Renal cortex interstitium (tissue), 15 donors: ENCODE data around the gene TPRKB. TPM values are rescaled to one million over a fixed set of nuclear protein-coding genes. Genes with fewer than 3 reads are reported as not detected.
A peak's percentile ranks its signal among the peaks of the same experiment; 100 is the strongest.
"Not testable (repeated sequence)": the region's sequence is repeated elsewhere in the genome, so short reads cannot be mapped to it uniquely, and the experiment has no call there.

ENCODE experiments used
- DNase-seq, 11 donors: peaks; one replicate each; pipeline ENCODE4 v3.0.0-alpha.2; 2013; ENCODE audit warnings: low read depth in 9 of 11, low spot score in 4 of 11; ENCODE audit errors: extremely low read depth in 1 of 11
- long read RNA-seq, 16 experiments: transcript quantifications; one replicate each; lab custom pipeline, GENCODE V29; 2026
- polyA plus RNA-seq, 3 donors: library from polyadenylated mRNA; unstranded; fragments of 120-200 nt; gene quantifications; one replicate each; pipeline ENCODE4 v1.2.1, GENCODE V29; 2013; ENCODE audit not compliant: insufficient read length in 3 of 3

TPRKB gene
- 10 to 100 TPM; 64.6 to 84.2 (median 75.5) TPM for polyA plus RNA-seq
- long read RNA-seq, donor 1, transcript TPRKB-208 (2 exons, 730 nt), result minor isoform, 6 of 46 reads
- long read RNA-seq, donor 1, transcript TPRKB-201 (5 exons, 748 nt), result major isoform, 13 of 46 reads
- long read RNA-seq, donor 1, partial matches to known transcripts, result 18 of 46 reads
- long read RNA-seq, donor 1, other reads (novel, unspliced or antisense), result 5 of 46 reads
- long read RNA-seq, donor 2, transcript TPRKB-201 (5 exons, 748 nt), result major isoform, 13 of 48 reads
- long read RNA-seq, donor 2, transcript TPRKB-208 (2 exons, 730 nt), result minor isoform, 5 of 48 reads
- long read RNA-seq, donor 2, partial matches to known transcripts, result 18 of 48 reads
- long read RNA-seq, donor 2, other reads (novel, unspliced or antisense), result 5 of 48 reads
- long read RNA-seq, donor 3, transcript TPRKB-201 (5 exons, 748 nt), result major isoform, 27 of 87 reads
- long read RNA-seq, donor 3, partial matches to known transcripts, result 43 of 87 reads
- long read RNA-seq, donor 3, other reads (novel, unspliced or antisense), result 12 of 87 reads
- long read RNA-seq, donor 4, transcript TPRKB-201 (5 exons, 748 nt), result major isoform, 9 of 36 reads
- long read RNA-seq, donor 4, partial matches to known transcripts, result 14 of 36 reads
- long read RNA-seq, donor 4, other reads (novel, unspliced or antisense), result 5 of 36 reads
- long read RNA-seq, donor 5, result 0 reads
- long read RNA-seq, donor 6, transcript TPRKB-208 (2 exons, 730 nt), result minor isoform, 10 of 49 reads
- long read RNA-seq, donor 6, transcript TPRKB-201 (5 exons, 748 nt), result major isoform, 18 of 49 reads
- long read RNA-seq, donor 6, partial matches to known transcripts, result 12 of 49 reads
- long read RNA-seq, donor 6, other reads (novel, unspliced or antisense), result 6 of 49 reads
- long read RNA-seq, donor 7, transcript TPRKB-201 (5 exons, 748 nt), result major isoform, 29 of 80 reads
- long read RNA-seq, donor 7, transcript TPRKB-202 (6 exons, 819 nt), result minor isoform, 5 of 80 reads
- long read RNA-seq, donor 7, partial matches to known transcripts, result 29 of 80 reads
- long read RNA-seq, donor 7, other reads (novel, unspliced or antisense), result 9 of 80 reads
- long read RNA-seq, donor 8, transcript TPRKB-201 (5 exons, 748 nt), result major isoform, 25 of 77 reads
- long read RNA-seq, donor 8, transcript TPRKB-202 (6 exons, 819 nt), result minor isoform, 7 of 77 reads
- long read RNA-seq, donor 8, transcript TPRKB-208 (2 exons, 730 nt), result minor isoform, 6 of 77 reads
- long read RNA-seq, donor 8, transcript TPRKB-210 (4 exons, 798 nt), result minor isoform, 5 of 77 reads
- long read RNA-seq, donor 8, partial matches to known transcripts, result 24 of 77 reads
- long read RNA-seq, donor 8, other reads (novel, unspliced or antisense), result 8 of 77 reads
- long read RNA-seq, donor 9, transcript TPRKB-201 (5 exons, 748 nt), result major isoform, 17 of 40 reads
- long read RNA-seq, donor 9, partial matches to known transcripts, result 16 of 40 reads
- long read RNA-seq, donor 9, other reads (novel, unspliced or antisense), result 0 of 40 reads
- long read RNA-seq, donor 10, transcript TPRKB-201 (5 exons, 748 nt), result major isoform, 25 of 59 reads
- long read RNA-seq, donor 10, partial matches to known transcripts, result 19 of 59 reads
- long read RNA-seq, donor 10, other reads (novel, unspliced or antisense), result 9 of 59 reads
- long read RNA-seq, donor 11, transcript TPRKB-201 (5 exons, 748 nt), result major isoform, 10 of 25 reads
- long read RNA-seq, donor 11, partial matches to known transcripts, result 15 of 25 reads
- long read RNA-seq, donor 11, other reads (novel, unspliced or antisense), result 0 of 25 reads
- long read RNA-seq, donor 12, partial matches to known transcripts, result 8 of 13 reads
- long read RNA-seq, donor 12, other reads (novel, unspliced or antisense), result 0 of 13 reads
- long read RNA-seq, donor 13, transcript TPRKB-201 (5 exons, 748 nt), result major isoform, 35 of 130 reads
- long read RNA-seq, donor 13, transcript TPRKB-202 (6 exons, 819 nt), result minor isoform, 5 of 130 reads
- long read RNA-seq, donor 13, transcript TPRKB-208 (2 exons, 730 nt), result minor isoform, 10 of 130 reads
- long read RNA-seq, donor 13, partial matches to known transcripts, result 52 of 130 reads
- long read RNA-seq, donor 13, other reads (novel, unspliced or antisense), result 19 of 130 reads
- long read RNA-seq, donor 14, transcript TPRKB-201 (5 exons, 748 nt), result major isoform, 19 of 65 reads
- long read RNA-seq, donor 14, partial matches to known transcripts, result 29 of 65 reads
- long read RNA-seq, donor 14, other reads (novel, unspliced or antisense), result 8 of 65 reads
- long read RNA-seq, donor 15, transcript TPRKB-201 (5 exons, 748 nt), result major isoform, 6 of 10 reads
- long read RNA-seq, donor 15, partial matches to known transcripts, result 0 of 10 reads
- long read RNA-seq, donor 15, other reads (novel, unspliced or antisense), result 0 of 10 reads
- long read RNA-seq, donor 16, transcript TPRKB-201 (5 exons, 748 nt), result major isoform, 34 of 84 reads
- long read RNA-seq, donor 16, transcript TPRKB-208 (2 exons, 730 nt), result minor isoform, 8 of 84 reads
- long read RNA-seq, donor 16, partial matches to known transcripts, result 25 of 84 reads
- long read RNA-seq, donor 16, other reads (novel, unspliced or antisense), result 8 of 84 reads

DNA sequence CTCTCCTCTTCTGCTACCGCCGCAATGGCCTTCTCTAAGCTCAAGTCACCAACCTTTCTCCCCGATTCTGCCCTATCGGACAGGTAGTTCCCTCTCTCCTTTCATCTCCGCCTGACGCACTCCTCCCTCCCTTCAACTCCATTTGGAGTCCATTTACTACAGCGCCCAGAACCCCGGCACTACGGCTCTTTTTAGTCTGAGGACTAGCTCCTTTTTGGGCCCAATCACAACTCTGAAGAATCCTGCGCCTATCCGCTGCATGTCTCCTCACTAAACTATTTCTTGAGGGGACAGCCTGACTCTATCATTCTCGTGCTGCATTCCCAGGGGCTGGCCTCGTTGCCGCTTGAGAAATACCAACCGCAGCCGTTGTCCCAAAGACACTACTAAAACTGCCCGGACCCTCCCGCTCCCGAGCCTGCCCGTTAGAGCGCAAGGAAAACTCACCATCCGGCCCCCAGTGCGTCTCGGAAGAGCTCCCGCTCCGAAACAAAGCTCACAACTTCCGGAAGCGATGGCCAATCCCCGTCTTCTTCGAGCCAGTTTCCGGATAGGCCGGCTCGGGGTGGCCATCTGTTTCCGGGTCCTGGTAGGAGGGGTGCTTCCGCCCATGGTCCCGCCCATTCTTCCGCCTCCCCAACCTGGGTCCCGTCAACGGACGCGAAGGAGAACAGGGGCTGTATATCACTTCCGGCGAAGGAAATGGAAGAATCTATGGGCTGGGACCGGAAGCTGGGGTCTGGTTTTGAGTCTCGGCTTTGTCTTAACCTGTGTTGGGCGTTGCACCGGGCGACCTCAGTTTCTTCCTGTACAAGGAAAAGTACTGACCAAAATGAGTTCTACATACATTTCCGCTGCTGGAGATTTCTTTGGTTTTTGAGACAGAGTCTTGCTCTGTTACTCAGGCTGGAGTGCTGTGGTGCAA lies at the start of gene TPRKB:
Gene TPRKB, minus strand, starts transcription at position 491 of the 925 bp plus-strand sequence. CDS start 2,776 bp downstream, outside the sequence.
- DNase-seq, result peak; percentile 93 to 96 (median 95)

DNA sequence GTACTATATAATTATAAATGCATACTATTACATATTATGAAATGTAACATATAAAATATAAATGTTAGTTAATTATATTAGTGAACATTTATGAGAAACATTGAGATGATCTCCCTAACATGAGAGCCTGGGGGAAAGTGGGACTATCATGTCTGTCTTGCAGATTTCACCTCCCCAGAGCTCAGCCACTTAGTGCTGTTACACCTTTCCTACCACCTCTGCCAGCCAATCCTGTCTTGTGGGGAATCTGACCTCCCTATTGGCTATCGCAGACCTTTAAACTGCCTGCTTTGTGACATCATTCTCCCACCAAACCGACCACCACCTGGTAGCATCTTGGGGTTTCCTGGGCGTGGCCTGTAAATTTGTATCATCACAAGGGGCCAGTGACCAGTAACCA lies 46.7 kb upstream of the TPRKB start, which contains the start of gene C2orf78:
Gene C2orf78, plus strand, starts transcription at position 301 of the 400 bp plus-strand sequence. CDS start 127 bp downstream, outside the sequence.
- DNase-seq, result not testable (repeated sequence)

DNA sequence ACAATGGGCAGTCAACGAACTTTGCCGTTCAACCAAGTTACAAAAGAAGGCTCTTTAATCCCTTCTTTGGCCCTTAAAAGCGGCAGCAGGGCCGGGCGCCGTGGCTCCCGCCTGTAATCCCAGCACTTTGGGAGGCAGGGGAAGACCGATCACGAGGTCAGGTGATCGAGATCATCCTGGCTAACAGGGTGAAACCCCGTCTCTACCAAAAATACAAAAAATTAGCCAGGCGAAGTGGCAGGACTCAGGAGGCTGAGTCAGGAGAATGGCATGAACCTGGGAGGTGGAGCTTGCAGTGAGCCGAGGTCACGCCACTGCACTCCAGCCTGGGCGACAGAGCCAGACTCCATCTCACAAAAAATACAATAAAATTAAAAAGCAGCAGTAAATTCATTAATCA lies 46.3 kb upstream of the TPRKB start:
- not testable (repeated sequence) for DNase-seq

DNA sequence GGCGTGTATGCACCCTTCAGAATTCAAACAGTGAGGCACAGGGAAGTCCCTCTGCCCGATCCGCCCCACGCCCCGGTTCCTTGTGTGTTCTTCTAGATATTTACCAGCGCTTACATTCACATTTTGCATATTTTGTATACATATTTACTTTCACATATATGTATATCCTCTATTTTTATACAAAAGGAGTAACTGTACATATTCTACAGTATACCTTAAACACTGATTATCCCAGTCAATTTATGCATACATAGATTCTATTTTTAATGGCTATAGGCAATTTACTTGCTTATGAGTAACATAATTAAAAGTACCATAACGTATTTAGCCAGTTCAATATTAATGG lies 43.1 kb upstream of the TPRKB start:
- DNase-seq, result no peak

DNA sequence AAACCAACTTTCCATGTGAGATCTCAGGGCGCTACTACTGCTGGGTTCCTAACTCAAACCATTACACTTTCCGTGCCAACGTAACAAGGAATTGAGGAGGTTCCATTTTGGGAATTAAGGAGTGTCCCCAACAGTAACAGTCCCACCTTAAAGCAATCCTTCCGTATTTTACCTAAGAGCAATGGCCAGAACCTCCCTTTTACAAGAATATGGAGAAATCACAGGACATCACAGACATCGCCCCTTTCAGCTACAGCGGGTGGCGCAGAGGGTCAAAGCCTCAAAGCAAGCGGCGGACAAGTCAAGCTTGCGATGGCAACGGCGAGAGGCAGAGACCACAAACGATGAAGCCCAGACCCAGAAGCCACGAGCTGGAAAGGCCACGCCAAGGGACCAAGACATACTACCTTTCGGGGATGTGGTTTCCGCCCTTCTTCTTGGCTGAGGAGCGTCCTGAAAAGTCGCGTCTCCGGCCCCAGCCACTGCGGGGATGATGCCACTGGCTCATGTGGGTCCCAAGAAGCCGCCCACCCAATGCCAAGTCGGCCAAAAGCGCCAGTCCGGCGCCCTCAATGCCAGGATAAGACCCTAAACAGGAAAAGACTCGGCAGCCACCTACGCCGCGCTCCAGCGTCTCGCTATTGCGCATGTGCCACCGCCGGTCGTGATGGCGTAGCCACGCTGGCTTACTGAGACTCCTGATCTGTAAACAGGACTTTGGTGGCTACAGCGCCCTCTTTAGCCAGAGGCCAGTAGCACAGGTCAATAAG lies 42.5 kb upstream of the TPRKB start, which contains the start of gene DUSP11:
Gene DUSP11, minus strand, starts transcription at position 637 of the 770 bp plus-strand sequence. Its CDS starts 129 bp downstream, at position 508.
- peak; percentile 85 to 96 (median 90) for DNase-seq

DNA sequence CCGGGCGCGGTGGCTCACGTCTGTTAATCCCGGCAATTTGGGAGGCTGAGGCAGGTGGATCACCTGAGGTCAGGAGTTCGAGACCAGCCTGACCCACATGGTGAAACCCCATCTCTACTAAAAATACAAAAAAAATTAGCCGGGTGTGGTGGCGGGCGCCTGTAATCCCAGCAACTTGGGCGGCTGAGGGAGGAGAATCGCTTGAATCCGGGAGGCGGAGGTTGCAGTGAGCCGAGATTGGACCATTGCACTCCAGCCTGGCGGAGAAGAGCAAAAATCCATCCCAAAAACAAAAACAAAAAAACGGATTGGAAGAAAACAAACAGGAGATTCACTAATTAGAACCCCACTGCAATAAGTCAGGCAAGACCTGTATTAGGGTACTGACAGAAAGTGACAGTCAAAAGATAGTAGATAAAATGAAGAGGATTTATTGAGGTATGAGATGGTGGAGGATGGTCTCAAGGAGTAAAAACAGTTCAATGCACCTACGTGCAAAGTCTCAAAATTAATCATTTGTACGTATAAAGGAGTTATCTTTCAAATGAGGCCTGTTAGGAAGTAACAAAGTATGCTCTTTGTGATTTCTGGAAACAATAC lies 41.8 kb upstream of the TPRKB start:
- DNase-seq, result not testable (repeated sequence)

DNA sequence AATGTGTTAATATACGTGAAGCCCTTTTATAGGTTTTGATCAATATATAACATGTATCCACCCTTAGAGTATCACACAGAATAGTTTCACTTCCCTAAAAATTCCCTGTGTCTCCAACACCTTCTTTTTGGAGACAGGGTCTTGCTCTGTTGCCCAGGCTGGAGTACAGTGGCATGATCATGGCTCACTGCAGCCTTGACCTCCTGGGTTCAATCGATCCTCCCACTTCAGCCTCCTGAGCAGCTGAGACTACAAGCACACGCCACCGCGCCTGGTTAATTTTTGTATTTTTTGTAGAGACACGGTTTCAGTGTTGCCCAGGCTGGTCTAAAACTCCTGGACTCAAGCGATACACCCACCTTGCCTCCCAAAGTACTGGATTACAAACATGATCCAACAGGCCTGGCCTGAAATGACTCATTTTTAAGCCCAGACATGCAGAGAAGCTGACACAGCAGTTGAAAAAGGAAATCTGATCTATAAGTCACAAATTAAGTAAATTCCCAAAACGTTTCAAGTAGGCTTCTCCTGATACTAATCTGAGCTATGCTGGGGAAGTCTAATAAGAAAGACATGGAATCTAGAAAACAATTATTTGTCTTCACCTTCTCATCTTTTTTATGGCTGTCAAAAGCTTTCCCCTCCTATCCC lies 39.8 kb upstream of the TPRKB start:
- DNase-seq, result no peak

DNA sequence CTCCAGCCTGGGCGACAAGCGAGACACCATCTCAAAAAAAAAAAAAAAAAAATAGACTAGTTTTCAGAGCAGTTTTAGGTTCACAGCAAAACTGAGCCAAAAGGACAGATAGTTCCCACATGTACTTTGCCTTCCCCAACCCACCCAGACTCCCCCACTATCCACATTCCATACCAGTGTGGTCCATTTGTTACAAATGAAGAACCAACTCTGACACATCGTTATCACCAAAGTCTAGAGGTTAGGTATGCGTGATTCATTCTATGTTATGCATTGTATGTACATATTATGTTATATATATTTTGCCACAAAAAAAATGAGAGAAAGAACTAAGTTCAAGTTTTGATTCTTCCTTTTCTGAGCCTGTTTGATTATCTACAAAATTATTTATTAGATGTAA lies 39.2 kb upstream of the TPRKB start:
- no peak for DNase-seq

DNA sequence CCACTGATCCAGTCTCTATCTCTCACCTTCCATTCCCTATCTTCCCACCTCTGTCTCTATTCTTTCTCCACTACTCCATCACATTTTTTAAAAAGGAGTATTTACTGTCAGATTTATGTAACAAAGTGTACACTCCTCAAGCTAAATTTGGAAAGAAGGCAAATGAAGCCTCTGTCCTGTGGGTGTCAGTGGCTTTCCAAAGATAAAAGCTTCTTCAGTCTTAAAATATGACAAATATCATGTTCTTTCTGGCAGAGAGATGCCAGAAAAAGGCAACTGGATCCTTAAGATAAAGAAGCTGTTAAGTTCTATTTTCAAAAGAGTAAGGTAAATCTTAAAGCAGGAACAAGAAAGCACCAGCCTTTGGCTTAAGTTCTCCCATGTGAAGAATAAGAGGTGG lies 35.7 kb upstream of the TPRKB start:
- DNase-seq, result no peak

DNA sequence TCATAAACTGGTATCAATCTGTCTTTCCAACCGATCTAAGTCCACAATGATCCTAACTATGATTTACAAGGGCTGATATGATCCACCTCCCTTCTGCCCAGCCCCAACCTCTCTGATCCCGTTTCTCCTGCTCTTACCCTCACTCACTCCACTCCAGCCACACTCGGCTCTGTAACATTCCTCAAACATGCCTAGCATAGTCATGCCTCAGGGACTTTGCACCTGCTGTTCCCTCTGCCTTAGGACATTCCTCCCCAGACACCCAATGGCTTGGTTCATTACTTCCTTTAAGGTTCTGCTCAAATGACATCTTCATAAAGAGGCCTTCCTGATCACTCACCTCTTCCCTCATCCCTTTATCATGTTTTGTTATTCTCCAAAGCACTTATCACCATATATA lies 33.6 kb upstream of the TPRKB start:
- DNase-seq, result no peak

DNA sequence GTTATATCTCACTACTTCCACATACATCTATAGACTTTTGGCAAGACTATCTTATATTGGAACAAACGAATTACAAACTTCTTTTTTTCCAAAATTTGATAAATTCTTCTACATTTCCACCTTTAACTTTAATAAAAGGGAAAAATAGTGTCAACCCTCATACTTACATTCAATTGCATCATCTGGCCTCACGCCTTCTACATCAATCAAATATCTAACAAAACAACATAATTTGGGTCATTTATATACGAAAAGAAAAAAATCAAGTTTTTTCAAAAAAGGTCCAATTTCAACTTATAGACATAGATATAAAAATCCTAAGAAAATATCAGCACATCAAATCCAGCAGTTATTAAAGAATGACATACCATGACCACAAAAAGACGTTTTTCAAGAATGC lies 29.8 kb upstream of the TPRKB start:
- no peak for DNase-seq

DNA sequence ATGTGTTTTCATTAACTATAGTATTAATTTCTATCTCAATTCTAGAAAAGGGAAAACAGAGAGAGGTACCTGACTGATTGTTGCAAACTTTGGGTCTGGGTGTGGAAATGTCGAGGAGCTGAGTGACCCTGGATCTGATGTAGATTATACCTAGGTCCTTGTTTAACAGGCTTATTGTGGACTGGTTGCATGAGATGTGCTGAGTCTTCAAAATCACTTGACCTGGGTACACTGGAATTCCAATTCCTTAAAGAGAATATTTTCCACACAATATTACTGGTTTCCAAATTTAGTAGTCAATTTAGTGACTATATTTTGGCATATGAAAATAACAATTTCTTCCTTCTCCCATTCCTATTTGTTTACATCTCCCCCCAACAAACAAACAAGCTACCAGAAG lies 29.2 kb upstream of the TPRKB start:
- DNase-seq, result no peak

DNA sequence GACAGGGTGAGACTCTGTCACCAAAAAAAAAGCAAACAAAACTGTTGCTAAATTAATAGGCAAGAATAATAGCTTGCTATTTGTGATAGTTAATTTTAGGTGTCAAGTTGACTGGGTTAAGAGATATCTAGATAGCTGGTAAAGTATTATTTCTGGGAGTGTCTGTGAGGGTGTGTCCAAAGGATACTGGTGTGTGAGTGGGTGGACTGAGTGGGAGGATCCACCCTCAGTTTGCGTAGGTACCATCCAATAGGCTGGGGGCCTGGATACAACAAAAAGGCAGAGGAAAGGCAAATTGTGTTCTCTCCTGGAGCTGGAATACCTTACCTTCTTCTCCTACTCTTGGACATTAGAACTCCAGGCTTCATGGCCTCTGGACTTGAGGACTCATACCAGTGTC lies 27.8 kb upstream of the TPRKB start:
- DNase-seq, result no peak

DNA sequence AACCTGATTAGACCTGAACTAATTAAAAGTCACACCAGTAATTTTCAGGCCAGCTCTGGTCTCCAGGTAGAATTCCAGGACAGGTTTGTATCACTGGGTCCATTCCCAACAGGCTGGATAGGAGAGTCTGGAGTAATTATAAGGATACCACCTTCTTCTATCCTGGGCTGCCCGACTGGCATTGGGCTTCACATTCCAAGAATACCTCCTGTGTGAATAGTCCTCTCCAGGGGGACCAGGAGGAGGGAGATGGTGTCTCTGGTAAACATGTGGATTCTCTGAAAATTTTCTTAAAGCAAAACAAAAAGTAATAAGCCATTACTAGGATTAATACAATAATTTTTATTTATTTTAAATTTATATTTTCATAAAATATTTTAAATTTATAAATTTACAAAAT lies 25.4 kb upstream of the TPRKB start:
- DNase-seq, result no peak
